Measurements from ENCODE around the gene TMUB1.

Gene TMUB1

GRCh38 chr7:151131224-151131591 lies 47.9 kb upstream of the TMUB1 start:
- H3K27ac ChIP-seq (ENCODE audit: low read depth, low read length): no peak overlapping the region
- H3K27me3 ChIP-seq (ENCODE audit: control insufficient read depth, low read length): no peaks in the 10 kb centered on the region
- H3K9me3 ChIP-seq (ENCODE audit: control insufficient read depth, insufficient read depth, low read length): no peaks in the 10 kb centered on the region
- H3K4me3 ChIP-seq (ENCODE audit: low read length): no peak overlapping the region
- H3K4me2 ChIP-seq (ENCODE audit: low read length): no peak overlapping the region
- no peaks in the 10 kb centered on the region for H3K4me1 ChIP-seq (ENCODE audit: control insufficient read depth, low read length)
- H3K9me2 ChIP-seq (replicated peaks; ENCODE audit: control insufficient read depth, low read length): no peaks in the 10 kb centered on the region
- H3K79me2 ChIP-seq (ENCODE audit: control insufficient read depth, low read length): no peaks in the 10 kb centered on the region
- no peaks in the 10 kb centered on the region for H3F3A ChIP-seq (ENCODE audit: control insufficient read depth, insufficient read depth)
- TF ChIP-seq CTCF (IDR thresholded peaks at IDR 0.05; ENCODE audit: low read depth, low read length, poor library complexity, severe bottlenecking) (no peak), EZH2phosphoT487 (IDR thresholded peaks at IDR 0.05; ENCODE audit: borderline replicate concordance, low read length) (no peak)
- H4K20me1 ChIP-seq (ENCODE audit: control insufficient read depth, insufficient read depth, low read depth, low read length): no peaks in the 10 kb centered on the region
- H3K36me3 ChIP-seq (ENCODE audit: control insufficient read depth, low read length): no peaks in the 10 kb centered on the region

- H3K36me3 ChIP-seq (ENCODE audit: control insufficient read depth, low read length): no peaks in the 10 kb centered on the region
Observed at GRCh38 chr7:151130741-151131157, 47.5 kb upstream of the TMUB1 start.

GRCh38 chr7:151129960-151130591 lies 46.8 kb upstream of the TMUB1 start:
- Histone ChIP-seq H3K27me3 (ENCODE audit: control insufficient read depth, low read length) (no peaks in the 10 kb centered on the region), H3K9me2 (replicated peaks; ENCODE audit: control insufficient read depth, low read length) (no peaks in the 10 kb centered on the region), H3K36me3 (ENCODE audit: control insufficient read depth, low read length) (no peaks in the 10 kb centered on the region), H3K4me2 (ENCODE audit: low read length) (no peak overlapping the region), H3K79me2 (ENCODE audit: control insufficient read depth, low read length) (no peaks in the 10 kb centered on the region), H3F3A (ENCODE audit: control insufficient read depth, insufficient read depth) (no peaks in the 10 kb centered on the region), H4K20me1 (ENCODE audit: control insufficient read depth, insufficient read depth, low read depth, low read length) (no peaks in the 10 kb centered on the region), H3K9me3 (ENCODE audit: control insufficient read depth, insufficient read depth, low read length) (no peaks in the 10 kb centered on the region), H3K4me1 (ENCODE audit: control insufficient read depth, low read length) (no peaks in the 10 kb centered on the region), H3K27ac (ENCODE audit: low read depth, low read length) (no peak overlapping the region), H3K4me3 (ENCODE audit: low read length) (no peak overlapping the region)
- TF ChIP-seq EZH2phosphoT487 (IDR thresholded peaks at IDR 0.05; ENCODE audit: borderline replicate concordance, low read length): no peak
- no peak for TF ChIP-seq CTCF (IDR thresholded peaks at IDR 0.05; ENCODE audit: low read depth, low read length, poor library complexity, severe bottlenecking)

More at GRCh38 chr7:151130741-151131157, 47.5 kb upstream of the TMUB1 start:
- H3F3A ChIP-seq (ENCODE audit: control insufficient read depth, insufficient read depth): no peaks in the 10 kb centered on the region
- no peaks in the 10 kb centered on the region for H3K9me3 ChIP-seq (ENCODE audit: control insufficient read depth, insufficient read depth, low read length)
- no peaks in the 10 kb centered on the region for H3K27me3 ChIP-seq (ENCODE audit: control insufficient read depth, low read length)
- H3K4me1 ChIP-seq (ENCODE audit: control insufficient read depth, low read length): no peaks in the 10 kb centered on the region
- H3K27ac ChIP-seq (ENCODE audit: low read depth, low read length): no peak overlapping the region
- TF ChIP-seq CTCF (IDR thresholded peaks at IDR 0.05; ENCODE audit: low read depth, low read length, poor library complexity, severe bottlenecking): no peak
- no peak for TF ChIP-seq EZH2phosphoT487 (IDR thresholded peaks at IDR 0.05; ENCODE audit: borderline replicate concordance, low read length)
- no peak overlapping the region for H3K4me3 ChIP-seq (ENCODE audit: low read length)
- no peaks in the 10 kb centered on the region for H3K79me2 ChIP-seq (ENCODE audit: control insufficient read depth, low read length)
- no peaks in the 10 kb centered on the region for H3K9me2 ChIP-seq (replicated peaks; ENCODE audit: control insufficient read depth, low read length)
- no peak overlapping the region for H3K4me2 ChIP-seq (ENCODE audit: low read length)
- H4K20me1 ChIP-seq (ENCODE audit: control insufficient read depth, insufficient read depth, low read depth, low read length): no peaks in the 10 kb centered on the region

All from DOHH2 (cell line).